GM18861 (cell line): ENCODE data around the gene FREY1.

Experiments
- ATAC-seq: cut with Tn5 transposase; IDR thresholded peaks from one replicate; pipeline ENCODE4 v1.9.1; 2021; ENCODE audit not compliant: unreplicated experiment

Gene FREY1

GRCh38 chr11:45928535-45929215, 21.6 kb upstream of the FREY1 start:
- no peak for ATAC-seq

- ATAC-seq, result no peak
These were observed 20.8 kb upstream of the FREY1 start for GRCh38 chr11:45927684-45928413.

GRCh38 chr11:45927332-45927683, 20.2 kb upstream of the FREY1 start:
- ATAC-seq, result no peak

- ATAC-seq, result no peak
These were observed 19.7 kb upstream of the FREY1 start for GRCh38 chr11:45926536-45927331.

- ATAC-seq, result no peak
These were observed 18.9 kb upstream of the FREY1 start for GRCh38 chr11:45926001-45926401.

GRCh38 chr11:45925550-45925949, 18.5 kb upstream of the FREY1 start:
- ATAC-seq, result no peak

GRCh38 chr11:45924927-45925326, 17.9 kb upstream of the FREY1 start:
- no peak for ATAC-seq

GRCh38 chr11:45924036-45924915, 17.2 kb upstream of the FREY1 start:
- ATAC-seq, result no peak

GRCh38 chr11:45922425-45923082, 15.5 kb upstream of the FREY1 start, which contains the start of gene LARGE2:
Gene LARGE2, plus strand, starts transcription at chr11:45922656. Its CDS starts 227 bp downstream, at chr11:45922883.
- ATAC-seq, result no peak

GRCh38 chr11:45921561-45922424, 14.7 kb upstream of the FREY1 start:
- ATAC-seq, result no peak

GRCh38 chr11:45920531-45921477, 13.7 kb upstream of the FREY1 start:
- ATAC-seq, result no peak

- ATAC-seq, result no peak
These were observed 12.9 kb upstream of the FREY1 start for GRCh38 chr11:45919806-45920530.

- ATAC-seq, result no peak
These were observed 12.0 kb upstream of the FREY1 start for GRCh38 chr11:45918962-45919675.

GRCh38 chr11:45918331-45918941, 11.4 kb upstream of the FREY1 start:
- no peak for ATAC-seq

- ATAC-seq, result peak; percentile 84
These were observed 10.7 kb upstream of the FREY1 start, which contains the start of gene PEX16 for GRCh38 chr11:45917623-45918330. Gene PEX16, minus strand, starts transcription at chr11:45917877. Its CDS starts 66 bp downstream, at chr11:45917811.

- no peak for ATAC-seq
These were observed 10.2 kb upstream of the FREY1 start for GRCh38 chr11:45917286-45917622.
